SH-SY5Y (cell line): ENCODE data around the gene PARD3.

Source experiments
- GATA2 ChIP-seq: IDR thresholded peaks from 2 replicates; pipeline ENCODE4 v1.6.1; 2011; ENCODE audit warnings: mild to moderate bottlenecking, low read depth, low read length
- GATA3 ChIP-seq: IDR thresholded peaks from 2 replicates; pipeline ENCODE4 v1.6.1; 2011; ENCODE audit warnings: low read depth, mild to moderate bottlenecking, low read length, moderate library complexity

- TF ChIP-seq GATA3: no peak
- TF ChIP-seq GATA2: no peak
These were observed 23.3 kb upstream of the PARD3 start for GRCh38 chr10:34838366-34838900.
